ENCODE data around the gene EXD3.

EXD3 gene

GRCh38 chr9:137320555-137321384, 102.2 kb downstream of the EXD3 start:
- Histone ChIP-seq H3K27ac (replicated peaks) (no peak overlapping the region), H3K4me3 (replicated peaks; ENCODE audit: insufficient read depth, low read length) (no peak overlapping the region), H3K27me3 (ENCODE audit: insufficient read depth, poor library complexity, severe bottlenecking) (peaks cover 3% of the 10 kb centered on the region)
- peak in 1 of 2 experiments; percentile 50 for DNase-seq (ENCODE audit: low read depth in 1 of 2, low spot score in 1 of 2)
- TF ChIP-seq POLR2AphosphoS5 (IDR thresholded peaks at IDR 0.05; ENCODE audit: low read depth) = no peak
- peak; percentile 75 for TF ChIP-seq SPI1 (IDR thresholded peaks at IDR 0.05; ENCODE audit: borderline replicate concordance, low read depth)

GRCh38 chr9:137319739-137320551, 103.0 kb downstream of the EXD3 start:
- Histone ChIP-seq H3K27ac (replicated peaks) (no peak overlapping the region), H3K4me3 (replicated peaks; ENCODE audit: insufficient read depth, low read length) (no peak overlapping the region), H3K27me3 (ENCODE audit: insufficient read depth, poor library complexity, severe bottlenecking) (peaks cover 6% of the 10 kb centered on the region)
- TF ChIP-seq GABPA (IDR thresholded peaks at IDR 0.05; ENCODE audit: low read depth) (no peak), POLR2AphosphoS5 (IDR thresholded peaks at IDR 0.05; ENCODE audit: low read depth) (no peak), SPI1 (IDR thresholded peaks at IDR 0.05; ENCODE audit: borderline replicate concordance, low read depth) (no peak), REST (IDR thresholded peaks at IDR 0.05; ENCODE audit: insufficient replicate concordance, low read depth) (no peak), CTCF (IDR thresholded peaks at IDR 0.05; ENCODE audit: insufficient read depth, low read length) (no peak)
- no peak for DNase-seq (ENCODE audit: low read depth in 1 of 2, low spot score in 1 of 2)

- no peak overlapping the region for H3K4me3 ChIP-seq (replicated peaks; ENCODE audit: insufficient read depth, low read length)
- H3K27me3 ChIP-seq (ENCODE audit: insufficient read depth, poor library complexity, severe bottlenecking) = peaks cover 6% of the 10 kb centered on the region
- no peak overlapping the region for H3K27ac ChIP-seq (replicated peaks)
- DNase-seq (ENCODE audit: low read depth in 1 of 2, low spot score in 1 of 2) = no peak
- TF ChIP-seq POLR2AphosphoS5 (IDR thresholded peaks at IDR 0.05; ENCODE audit: low read depth) = no peak
- TF ChIP-seq GABPA (IDR thresholded peaks at IDR 0.05; ENCODE audit: low read depth) = no peak
- TF ChIP-seq REST (IDR thresholded peaks at IDR 0.05; ENCODE audit: insufficient replicate concordance, low read depth) = no peak
- TF ChIP-seq SPI1 (IDR thresholded peaks at IDR 0.05; ENCODE audit: borderline replicate concordance, low read depth) = no peak
- TF ChIP-seq CTCF (IDR thresholded peaks at IDR 0.05; ENCODE audit: insufficient read depth, low read length) = no peak
Measured at GRCh38 chr9:137319011-137319738, 103.8 kb downstream of the EXD3 start.

Data from HL-60 (cell line).